CD14-positive monocyte (primary cell): Measurements from ENCODE around the gene KIAA1549. TPM values are rescaled to one million over a fixed set of nuclear protein-coding genes. Genes with fewer than 3 reads are reported as not detected.

Experiments used
- DNase-seq, 3 donors: peaks; one replicate each; pipeline ENCODE4 v3.0.0-alpha.2; 2011 to 2022
- H2AFZ ChIP-seq: 2 replicates; pipeline ENCODE4 v1.6.0; 2012; ENCODE audit warnings: mild to moderate bottlenecking, low read depth, low read length, inconsistent platforms; ENCODE audit not compliant: insufficient read depth, poor library complexity, severe bottlenecking
- H3K27ac ChIP-seq, 2 donors: 1 replicate in 1 of 2; 2 replicates in 1 of 2; pipeline ENCODE4 v1.5.1; 2012 to 2013; ENCODE audit warnings: low read length in 2 of 2, control low read depth in 1 of 2, inconsistent platforms in 1 of 2, low read depth in 1 of 2, mild to moderate bottlenecking in 1 of 2
- H3K27me3 ChIP-seq, 2 donors: one replicate each; pipeline versions ENCODE4 v1.6.0 to v1.6.1; 2011 to 2013; ENCODE audit warnings: low read length in 2 of 2; ENCODE audit not compliant: control insufficient read depth in 2 of 2, insufficient read depth in 2 of 2
- H3K36me3 ChIP-seq, 2 donors: replicated peaks in 1 of 2; 1 replicate in 1 of 2; 2 replicates in 1 of 2; pipeline versions ENCODE4 v1.5.1 to v1.6.1; 2012 to 2013; ENCODE audit warnings: low read length in 2 of 2, control low read depth in 1 of 2, inconsistent platforms in 1 of 2, mild to moderate bottlenecking in 1 of 2; ENCODE audit not compliant: insufficient read depth in 2 of 2, control insufficient read depth in 1 of 2
- H3K4me1 ChIP-seq, 2 donors: 1 replicate in 1 of 2; 2 replicates in 1 of 2; pipeline versions ENCODE4 v1.5.1 to v1.6.1; 2012 to 2013; ENCODE audit warnings: low read length in 2 of 2, control low read depth in 1 of 2, inconsistent platforms in 1 of 2, mild to moderate bottlenecking in 1 of 2, moderate library complexity in 1 of 2; ENCODE audit not compliant: insufficient read depth in 2 of 2, control insufficient read depth in 1 of 2
- H3K4me2 ChIP-seq: replicated peaks from 2 replicates; pipeline ENCODE3; 2012; ENCODE audit warnings: low read length, moderate library complexity, mild to moderate bottlenecking; ENCODE audit not compliant: poor library complexity, severe bottlenecking; ENCODE audit errors: extremely low read depth
- H3K4me3 ChIP-seq, 3 experiments: fragments of 200-600 bp in 1 of 3; sonication (generic) in 1 of 3; replicated peaks in 1 of 3; 1 replicate in 2 of 3; 2 replicates in 1 of 3; pipeline ENCODE4 v1.5.1; 2011 to 2013; ENCODE audit warnings: low read length in 3 of 3, mild to moderate bottlenecking in 3 of 3, control low read depth in 2 of 3, low read depth in 2 of 3, inconsistent platforms in 1 of 3, moderate library complexity in 1 of 3
- H3K79me2 ChIP-seq: 2 replicates; pipeline ENCODE4 v1.6.0; 2012; ENCODE audit warnings: mild to moderate bottlenecking, control low read depth, inconsistent platforms, low read length, moderate library complexity; ENCODE audit not compliant: insufficient read depth
- H3K9ac ChIP-seq: 2 replicates; pipeline ENCODE4 v1.6.0; 2017; ENCODE audit warnings: low read length, mild to moderate bottlenecking; ENCODE audit not compliant: insufficient read depth, poor library complexity, severe bottlenecking
- H3K9me3 ChIP-seq, 2 donors: replicated peaks in 1 of 2; 1 replicate in 1 of 2; 2 replicates in 1 of 2; pipeline versions ENCODE4 v1.5.1 to v1.6.1; 2012 to 2013; ENCODE audit warnings: low read length in 2 of 2, control low read depth in 1 of 2; ENCODE audit not compliant: control insufficient read depth in 1 of 2, insufficient read depth in 1 of 2
- H4K20me1 ChIP-seq: 2 replicates; pipeline ENCODE4 v1.6.0; 2012; ENCODE audit warnings: mild to moderate bottlenecking, low read length, control low read depth, moderate library complexity; ENCODE audit not compliant: insufficient read depth
- H3K27ac Mint-ChIP-seq, 7 donors: one replicate each; pipeline ENCODE4 v1.8.0; 2020; ENCODE audit warnings: mild to moderate bottlenecking in 7 of 7, mixed read lengths in 7 of 7, moderate library complexity in 6 of 7, inconsistent platforms in 2 of 7
- H3K27me3 Mint-ChIP-seq, 3 donors: one replicate each; pipeline ENCODE4 v1.8.0; 2021 to 2022; ENCODE audit warnings: low read depth in 3 of 3, mild to moderate bottlenecking in 3 of 3, mixed read lengths in 3 of 3, moderate library complexity in 3 of 3, inconsistent platforms in 1 of 3
- H3K36me3 Mint-ChIP-seq, 2 donors: one replicate each; pipeline ENCODE4 v1.8.0; 2020; ENCODE audit warnings: mixed read lengths in 2 of 2, inconsistent platforms in 1 of 2, mild to moderate bottlenecking in 1 of 2
- H3K4me1 Mint-ChIP-seq: one replicate; pipeline ENCODE4 v1.8.0; 2020; ENCODE audit warnings: mild to moderate bottlenecking, mixed read lengths
- H3K4me3 Mint-ChIP-seq, 2 donors: one replicate each; pipeline ENCODE4 v1.8.0; 2020; ENCODE audit warnings: mild to moderate bottlenecking in 2 of 2, mixed read lengths in 2 of 2, moderate library complexity in 1 of 2
- H3K9me3 Mint-ChIP-seq, 7 donors: one replicate each; pipeline ENCODE4 v1.8.0; 2020 to 2022; ENCODE audit warnings: mixed read lengths in 7 of 7, mild to moderate bottlenecking in 6 of 7, moderate library complexity in 6 of 7, inconsistent platforms in 2 of 7
- WGBS: methylation state at CpG from one replicate; pipeline ENCODE4 v1.1.5; 2013; ENCODE audit warnings: missing lambda C conversion rate; ENCODE audit not compliant: insufficient coverage; 5-methylcytosine and 5-hydroxymethylcytosine counted together
- intact Hi-C, 2 donors: fragments of 100-400 bp; cut with micrococcal nuclease; formaldehyde crosslinking; loops; one replicate each; pipeline versions ENCODE4 v1.15.0 to v1.15.1; 2023
- polyA plus RNA-seq, 3 donors: library from polyadenylated mRNA; depleted of rRNA in 1 of 3; unstranded in 2 of 3; stranded (reverse) in 1 of 3; fragments of 300-500 nt in 2 of 3; fragments of >200 nt in 1 of 3; fragmentation: Illumina TruSeq in 2 of 3; gene quantifications; 1 replicate in 2 of 3; 2 replicates in 1 of 3; pipeline ENCODE4 v1.2.3, GENCODE V29; 2012 to 2021
- TF ChIP-seq, protein P1 (sequence below): fragments of 200-600 bp; IDR thresholded peaks from one replicate; pipeline ENCODE4 v1.8.0; 2022; ENCODE audit warnings: antibody characterized with exemption, mild to moderate bottlenecking

KIAA1549 gene
- polyA plus RNA-seq, 3 donors = 0.03 TPM; not detected in 1

DNA sequence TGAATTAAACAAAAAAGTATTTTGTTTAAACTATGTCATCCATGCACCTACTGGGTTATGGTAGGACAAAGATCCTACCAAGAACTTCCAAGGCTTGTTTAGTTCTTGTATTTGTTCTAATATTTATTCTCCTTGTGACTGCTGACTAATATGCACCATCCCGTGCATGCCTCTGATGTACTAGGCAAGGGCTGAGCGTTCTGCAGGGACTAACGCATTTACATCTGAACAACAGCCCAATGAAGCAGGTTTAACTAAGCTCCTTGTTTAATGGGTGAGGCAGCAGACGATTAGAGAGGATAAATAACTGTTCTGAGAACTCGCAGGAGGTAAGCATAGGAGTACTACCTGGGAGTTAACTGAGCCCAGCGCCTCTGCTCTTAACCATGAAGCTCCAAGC, 64.9 kb downstream of the KIAA1549 start:
- Histone ChIP-seq H4K20me1 (no peaks in the 10 kb centered on the region), H3K27me3 (no peaks in the 10 kb centered on the region), H2AFZ (no peak overlapping the region), H3K4me3 (no peak overlapping the region), H3K4me1 (no peaks in the 10 kb centered on the region), H3K9me3 (no peaks in the 10 kb centered on the region), H3K79me2 (no peaks in the 10 kb centered on the region), H3K27ac (no peak overlapping the region), H3K36me3 (no peaks in the 10 kb centered on the region), H3K9ac (no peak overlapping the region), H3K4me2 (no peak overlapping the region)
- H3K27ac Mint-ChIP-seq = no peak overlapping the region
- H3K27me3 Mint-ChIP-seq = peaks cover 0 to 2% (median 1%) of the 10 kb centered on the region in 3 donors
- intact Hi-C loops = no loop called here
- TF ChIP-seq, protein P1, sequence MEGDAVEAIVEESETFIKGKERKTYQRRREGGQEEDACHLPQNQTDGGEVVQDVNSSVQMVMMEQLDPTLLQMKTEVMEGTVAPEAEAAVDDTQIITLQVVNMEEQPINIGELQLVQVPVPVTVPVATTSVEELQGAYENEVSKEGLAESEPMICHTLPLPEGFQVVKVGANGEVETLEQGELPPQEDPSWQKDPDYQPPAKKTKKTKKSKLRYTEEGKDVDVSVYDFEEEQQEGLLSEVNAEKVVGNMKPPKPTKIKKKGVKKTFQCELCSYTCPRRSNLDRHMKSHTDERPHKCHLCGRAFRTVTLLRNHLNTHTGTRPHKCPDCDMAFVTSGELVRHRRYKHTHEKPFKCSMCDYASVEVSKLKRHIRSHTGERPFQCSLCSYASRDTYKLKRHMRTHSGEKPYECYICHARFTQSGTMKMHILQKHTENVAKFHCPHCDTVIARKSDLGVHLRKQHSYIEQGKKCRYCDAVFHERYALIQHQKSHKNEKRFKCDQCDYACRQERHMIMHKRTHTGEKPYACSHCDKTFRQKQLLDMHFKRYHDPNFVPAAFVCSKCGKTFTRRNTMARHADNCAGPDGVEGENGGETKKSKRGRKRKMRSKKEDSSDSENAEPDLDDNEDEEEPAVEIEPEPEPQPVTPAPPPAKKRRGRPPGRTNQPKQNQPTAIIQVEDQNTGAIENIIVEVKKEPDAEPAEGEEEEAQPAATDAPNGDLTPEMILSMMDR = no peak
- no peaks in the 10 kb centered on the region for H3K36me3 Mint-ChIP-seq
- DNase-seq = no peak
- 100% methylated on average over 4 of the region's 6 CpGs for WGBS
- no peak overlapping the region for H3K4me3 Mint-ChIP-seq
- H3K9me3 Mint-ChIP-seq = peaks cover 0 to 5% (median 2%) of the 10 kb centered on the region in 7 donors
- peaks cover 5% of the 10 kb centered on the region for H3K4me1 Mint-ChIP-seq

DNA sequence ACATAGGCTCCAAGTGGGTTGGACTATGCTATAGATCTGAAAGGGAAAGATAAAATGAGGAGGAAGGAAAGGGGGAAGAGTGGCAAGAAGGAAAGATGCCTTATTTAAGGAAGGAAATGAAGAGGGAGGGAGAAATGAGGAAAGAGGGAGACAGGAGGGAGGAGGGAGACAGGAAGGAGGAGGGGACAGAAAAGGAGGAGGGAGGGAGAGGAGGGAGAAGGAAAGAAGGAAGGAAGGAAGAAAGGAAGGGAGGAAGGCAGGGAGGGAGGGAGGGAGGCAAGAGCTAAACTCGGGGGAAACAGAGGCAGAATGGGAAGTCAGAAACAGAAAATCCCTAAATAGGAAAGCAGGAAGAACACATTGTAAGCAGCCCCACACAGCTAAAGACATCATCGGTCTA, 67.4 kb downstream of the KIAA1549 start:
- H3K79me2 ChIP-seq = no peaks in the 10 kb centered on the region
- H4K20me1 ChIP-seq = no peaks in the 10 kb centered on the region
- H3K4me3 Mint-ChIP-seq = no peak overlapping the region
- no peak overlapping the region for H3K4me3 ChIP-seq
- no peak overlapping the region for H3K9ac ChIP-seq
- no peaks in the 10 kb centered on the region for H3K36me3 ChIP-seq
- WGBS = no CpG with 5 or more reads among the region's 2 CpGs
- H3K9me3 Mint-ChIP-seq = peaks cover 0 to 5% (median 2%) of the 10 kb centered on the region in 7 donors
- H3K27me3 ChIP-seq = no peaks in the 10 kb centered on the region
- intact Hi-C loops = no loop called here
- no peak overlapping the region for H3K27ac ChIP-seq
- no peaks in the 10 kb centered on the region for H3K36me3 Mint-ChIP-seq
- TF ChIP-seq, protein P1 = no peak
- no peak overlapping the region for H3K27ac Mint-ChIP-seq
- peaks cover 0 to 2% (median 1%) of the 10 kb centered on the region in 3 donors for H3K27me3 Mint-ChIP-seq
- H3K4me2 ChIP-seq = no peak overlapping the region
- H2AFZ ChIP-seq = no peak overlapping the region
- H3K4me1 Mint-ChIP-seq = no peaks in the 10 kb centered on the region
- no peaks in the 10 kb centered on the region for H3K9me3 ChIP-seq
- DNase-seq = no peak
- no peaks in the 10 kb centered on the region for H3K4me1 ChIP-seq
